Measurements from ENCODE around the gene MAP7.
"Not testable (repeated sequence)": the region's sequence is repeated elsewhere in the genome, so short reads cannot be mapped to it uniquely, and the experiment has no call there.

The MAP7 gene

GRCh38 chr6:136440203-136440602, 110.0 kb downstream of the MAP7 start:
- no peak overlapping the region for H3K4me3 ChIP-seq (ENCODE audit: low read depth, low read length)
- TF ChIP-seq CTCF (IDR thresholded peaks at IDR 0.05; ENCODE audit: low read depth, low read length, missing control alignments) = no peak
- in situ Hi-C loops (cut with HindIII; ENCODE audit: low sequenced_read_pairs) = no loop called here
- DNase-seq (ENCODE audit: low read depth) = no peak

GRCh38 chr6:136439514-136440190, 110.6 kb downstream of the MAP7 start:
- in situ Hi-C loops (cut with HindIII; ENCODE audit: low sequenced_read_pairs) = no loop called here
- no peak overlapping the region for H3K4me3 ChIP-seq (ENCODE audit: low read depth, low read length)
- no peak for DNase-seq (ENCODE audit: low read depth)
- TF ChIP-seq CTCF (IDR thresholded peaks at IDR 0.05; ENCODE audit: low read depth, low read length, missing control alignments) = no peak

GRCh38 chr6:136438441-136438840, 111.8 kb downstream of the MAP7 start:
- no peak for DNase-seq (ENCODE audit: low read depth)

GRCh38 chr6:136437246-136437645, 113.0 kb downstream of the MAP7 start:
- no peak for TF ChIP-seq CTCF (IDR thresholded peaks at IDR 0.05; ENCODE audit: low read depth, low read length, missing control alignments)
- H3K4me3 ChIP-seq (ENCODE audit: low read depth, low read length) = no peak overlapping the region
- in situ Hi-C loops (cut with HindIII; ENCODE audit: low sequenced_read_pairs) = no loop called here
- DNase-seq (ENCODE audit: low read depth) = no peak

More at GRCh38 chr6:136438441-136438840, 111.8 kb downstream of the MAP7 start:
- no peak overlapping the region for H3K4me3 ChIP-seq (ENCODE audit: low read depth, low read length)
- TF ChIP-seq CTCF (IDR thresholded peaks at IDR 0.05; ENCODE audit: low read depth, low read length, missing control alignments) = no peak
- in situ Hi-C loops (cut with HindIII; ENCODE audit: low sequenced_read_pairs) = no loop called here

- no peak overlapping the region for H3K4me3 ChIP-seq (ENCODE audit: low read depth, low read length)
- in situ Hi-C loops (cut with HindIII; ENCODE audit: low sequenced_read_pairs) = no loop called here
- DNase-seq (ENCODE audit: low read depth) = no peak
- TF ChIP-seq CTCF (IDR thresholded peaks at IDR 0.05; ENCODE audit: low read depth, low read length, missing control alignments) = no peak
These were observed 115.1 kb downstream of the MAP7 start for GRCh38 chr6:136435101-136435500.

- DNase-seq (ENCODE audit: low read depth); H3K4me3 ChIP-seq (ENCODE audit: low read depth, low read length); in situ Hi-C loops (cut with HindIII; ENCODE audit: low sequenced_read_pairs): not testable (repeated sequence)
These were observed 118.9 kb downstream of the MAP7 start for GRCh38 chr6:136431306-136431705.

GRCh38 chr6:136429264-136430065, 120.8 kb downstream of the MAP7 start:
- DNase-seq (ENCODE audit: low read depth) = no peak
- in situ Hi-C loops (cut with HindIII; ENCODE audit: low sequenced_read_pairs) = no loop called here
- TF ChIP-seq CTCF (IDR thresholded peaks at IDR 0.05; ENCODE audit: low read depth, low read length, missing control alignments) = no peak
- H3K4me3 ChIP-seq (ENCODE audit: low read depth, low read length) = no peak overlapping the region

Data from astrocyte of the cerebellum (primary cell).